HG03354 (cell line): Measurements from ENCODE around the gene TIGD6.

Experiments
- ATAC-seq: cut with Tn5 transposase; IDR thresholded peaks from one replicate; pipeline ENCODE4 v1.9.1; 2021; ENCODE audit warnings: mild to moderate bottlenecking; ENCODE audit not compliant: unreplicated experiment, poor library complexity, severe bottlenecking

Gene TIGD6

GRCh38 chr5:149982505-149982904, 17.9 kb downstream of the TIGD6 start:
- no peak for ATAC-seq

DNA sequence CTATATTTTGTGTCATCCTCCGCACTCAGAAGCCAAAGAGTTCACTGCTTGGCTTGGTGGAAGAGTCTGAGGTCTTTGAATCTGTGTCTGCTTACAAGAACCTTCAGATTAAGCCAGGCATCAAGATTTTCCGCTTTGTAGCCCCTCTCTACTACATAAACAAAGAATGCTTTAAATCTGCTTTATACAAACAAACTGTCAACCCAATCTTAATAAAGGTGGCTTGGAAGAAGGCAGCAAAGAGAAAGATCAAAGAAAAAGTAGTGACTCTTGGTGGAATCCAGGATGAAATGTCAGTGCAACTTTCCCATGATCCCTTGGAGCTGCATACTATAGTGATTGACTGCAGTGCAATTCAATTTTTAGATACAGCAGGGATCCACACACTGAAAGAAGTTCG, 19.2 kb downstream of the TIGD6 start:
- ATAC-seq, result no peak

DNA sequence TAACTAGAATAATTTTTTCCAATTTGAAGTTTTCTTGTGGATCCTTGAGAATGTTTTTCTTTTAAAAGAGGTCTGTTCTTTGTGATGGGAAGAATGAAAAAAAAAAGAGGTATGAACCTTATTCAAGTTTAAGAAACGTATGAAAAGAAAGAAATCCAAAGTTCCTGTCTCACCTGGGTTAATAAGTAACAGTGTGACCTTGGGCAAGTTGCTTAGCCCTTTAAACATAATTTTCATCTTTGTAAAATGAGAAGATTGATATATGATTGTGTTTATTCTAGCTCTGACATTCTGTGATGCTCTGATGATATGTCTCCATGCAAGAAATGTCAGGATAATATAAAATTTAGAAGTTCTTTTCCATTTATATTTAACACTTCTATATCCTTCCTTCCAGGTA, 20.6 kb downstream of the TIGD6 start:
- no peak for ATAC-seq

DNA sequence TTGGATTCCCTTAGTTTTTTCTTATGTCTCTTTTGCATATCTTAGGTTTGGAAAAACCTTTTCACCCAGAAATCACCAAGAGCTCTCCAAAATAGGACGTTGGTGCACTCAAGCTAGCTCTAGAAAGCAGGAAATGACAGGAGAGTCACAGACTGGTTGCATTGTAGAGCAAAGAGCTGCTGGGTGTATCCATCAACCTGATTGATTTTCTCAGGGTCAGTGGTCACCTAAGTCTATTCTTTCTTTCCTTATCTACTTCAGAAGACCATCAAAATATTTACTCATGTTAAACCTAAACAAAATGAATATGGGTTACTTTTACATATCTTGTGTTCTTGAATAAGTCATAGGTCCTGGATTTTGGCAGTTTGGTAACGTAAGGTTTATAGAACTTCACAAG, 25.0 kb downstream of the TIGD6 start:
- ATAC-seq, result no peak

DNA sequence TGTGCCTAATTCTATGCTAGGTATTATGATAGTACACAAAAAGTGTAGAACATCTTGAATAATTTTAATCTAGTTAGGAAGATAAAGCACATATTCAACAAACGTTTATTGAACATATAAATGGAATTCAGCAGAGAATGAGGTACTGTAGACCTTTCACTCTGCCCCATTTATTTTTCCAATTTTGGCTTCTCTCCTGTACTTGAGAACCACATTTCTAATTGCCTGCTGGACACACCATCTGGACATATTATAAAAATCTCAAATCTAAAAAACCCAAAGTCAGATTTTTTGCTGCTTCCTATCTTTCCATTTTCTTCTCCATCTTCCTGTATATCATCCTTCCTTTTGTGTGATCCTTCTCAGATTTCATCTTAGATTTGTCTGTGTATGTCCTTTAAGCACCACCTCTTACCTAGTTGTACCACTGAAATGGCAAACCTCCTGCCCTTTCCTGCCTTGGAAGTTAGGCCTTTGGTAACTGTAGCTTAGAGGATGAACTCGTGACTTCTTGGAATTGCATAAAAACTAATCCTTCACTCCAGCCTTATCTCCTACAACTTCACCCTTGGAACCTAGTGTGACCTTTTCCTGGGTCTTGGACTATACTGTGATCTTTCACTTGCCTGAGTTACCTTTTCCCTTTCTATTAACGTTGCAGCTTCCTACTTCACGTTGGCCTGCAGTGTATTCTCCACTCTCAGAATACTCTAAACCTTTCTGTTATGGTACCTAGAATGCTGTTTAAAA, 31.1 kb downstream of the TIGD6 start:
- no peak for ATAC-seq

GRCh38 chr5:149966946-149967345, 33.5 kb downstream of the TIGD6 start:
- no peak for ATAC-seq

- no peak for ATAC-seq
Measured at GRCh38 chr5:149963729-149964128, 36.7 kb downstream of the TIGD6 start.

DNA sequence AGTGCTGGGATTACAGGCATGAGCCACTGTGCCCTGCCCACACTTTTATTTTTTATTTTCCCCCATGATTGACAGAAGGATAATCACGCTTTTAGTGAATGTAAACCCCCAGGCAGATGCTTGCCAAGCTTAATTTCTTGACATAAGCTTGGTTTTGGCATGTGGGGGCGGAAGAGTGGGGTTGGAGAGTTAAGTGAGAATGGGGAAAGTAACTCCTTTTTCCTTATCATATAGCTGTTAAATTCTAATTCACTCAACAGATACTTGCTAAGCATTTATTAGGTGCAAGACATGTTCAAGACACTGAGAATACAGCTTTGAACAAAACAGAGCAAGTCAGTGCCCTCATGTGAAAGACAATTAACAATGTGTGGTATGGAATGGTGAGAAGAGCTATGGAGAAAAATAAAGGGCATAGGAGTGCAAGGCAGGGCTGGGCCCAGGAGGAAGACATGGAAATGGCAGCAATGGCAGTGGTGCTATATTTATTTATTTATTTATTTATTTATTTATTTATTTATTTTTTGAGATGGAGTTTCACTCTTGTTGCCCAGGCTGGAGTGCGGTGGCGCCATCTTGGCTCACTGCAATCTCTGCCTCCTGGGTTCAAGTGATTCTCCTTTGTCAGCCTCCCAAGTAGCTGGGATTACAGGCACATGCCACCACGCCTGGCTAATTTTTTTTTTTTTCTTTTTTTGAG, 37.7 kb downstream of the TIGD6 start:
- ATAC-seq, result no peak

GRCh38 chr5:149961957-149962409, 38.5 kb downstream of the TIGD6 start:
- ATAC-seq, result no peak

GRCh38 chr5:149961186-149961685, 39.2 kb downstream of the TIGD6 start:
- no peak for ATAC-seq

GRCh38 chr5:149960272-149961185, 39.9 kb downstream of the TIGD6 start, which contains the start of gene SLC26A2:
SLC26A2 (plus strand) TSS chr5:149960758; CDS start chr5:149977653, 16,895 bp downstream.
- ATAC-seq, result peak; percentile 98

DNA sequence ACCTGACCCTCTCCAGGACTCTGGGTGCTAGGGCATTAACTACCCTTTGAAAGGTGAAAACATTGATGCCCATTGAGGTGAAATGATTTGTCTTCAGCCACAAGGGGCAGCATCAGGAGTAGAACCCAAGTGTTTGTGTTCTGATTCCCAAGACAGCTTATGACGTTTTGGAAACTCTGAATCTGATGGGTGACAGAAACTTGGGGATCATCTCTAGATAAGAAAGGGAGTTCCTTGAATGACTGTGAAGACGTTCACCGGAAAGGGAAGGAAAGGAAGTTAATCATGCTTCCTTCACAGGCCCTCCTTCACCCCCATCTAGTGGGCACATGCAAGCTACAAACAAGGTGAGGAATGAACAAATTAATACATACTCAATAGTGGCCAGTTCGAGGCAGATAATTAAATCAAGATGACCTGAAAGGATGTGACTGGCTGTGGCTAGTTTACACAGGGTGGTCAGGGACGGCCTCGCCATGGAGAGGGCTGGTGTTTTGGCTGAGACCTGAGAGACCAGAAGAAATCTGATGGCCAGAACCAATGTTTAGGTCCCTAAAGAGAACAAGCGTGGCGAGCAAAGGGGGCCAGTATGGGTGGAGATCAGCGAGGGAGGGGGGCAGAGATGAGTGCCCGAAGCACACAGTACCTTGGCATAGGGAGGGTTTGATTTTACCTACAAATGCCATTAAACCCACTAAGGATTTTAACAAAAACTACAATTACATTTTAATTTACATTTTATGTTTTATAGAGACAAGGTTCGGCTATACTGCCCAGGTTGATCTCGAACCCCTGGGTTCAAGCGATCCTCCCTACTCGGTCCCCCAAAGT, 40.8 kb downstream of the TIGD6 start:
- peak; percentile 23 for ATAC-seq

DNA sequence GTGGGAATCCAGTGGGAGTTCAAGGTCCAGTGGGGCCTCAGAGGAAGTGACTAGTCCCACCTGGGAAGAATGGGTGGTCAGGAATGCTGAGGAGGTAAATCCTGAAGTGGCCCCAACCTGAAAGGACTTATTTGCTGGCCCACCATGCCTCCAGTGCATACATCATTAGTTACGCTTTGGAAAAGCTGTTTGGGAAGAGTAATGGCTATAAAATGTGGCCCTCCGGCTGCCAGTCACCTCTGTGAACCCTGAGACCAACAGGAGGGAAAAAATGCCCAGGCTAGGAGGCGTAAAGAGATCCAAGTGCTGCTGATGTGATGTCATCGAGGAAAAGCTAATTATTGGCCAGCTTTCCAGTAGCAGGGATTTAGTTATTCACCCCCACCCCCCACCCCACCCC, 42.6 kb downstream of the TIGD6 start:
- ATAC-seq, result no peak

DNA sequence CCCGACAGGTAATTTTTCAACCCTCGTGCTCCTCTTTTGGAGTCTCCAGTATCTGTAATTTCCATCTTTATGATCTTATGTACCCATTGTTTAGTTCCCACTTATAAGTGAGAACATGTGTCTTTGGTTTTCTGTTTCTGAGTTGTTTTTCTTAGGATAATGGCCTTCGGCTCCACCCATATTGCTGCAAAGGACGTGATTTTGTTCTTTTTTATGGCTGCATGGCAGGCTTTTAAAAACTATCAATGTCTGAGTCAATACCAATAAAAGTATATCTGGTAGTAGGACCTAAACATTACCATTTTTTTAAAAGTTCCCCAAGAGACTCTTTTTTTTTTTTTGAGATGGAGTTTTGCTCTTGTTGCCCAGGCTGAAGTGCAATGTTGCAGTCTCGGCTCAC, 43.8 kb downstream of the TIGD6 start:
- no peak for ATAC-seq

DNA sequence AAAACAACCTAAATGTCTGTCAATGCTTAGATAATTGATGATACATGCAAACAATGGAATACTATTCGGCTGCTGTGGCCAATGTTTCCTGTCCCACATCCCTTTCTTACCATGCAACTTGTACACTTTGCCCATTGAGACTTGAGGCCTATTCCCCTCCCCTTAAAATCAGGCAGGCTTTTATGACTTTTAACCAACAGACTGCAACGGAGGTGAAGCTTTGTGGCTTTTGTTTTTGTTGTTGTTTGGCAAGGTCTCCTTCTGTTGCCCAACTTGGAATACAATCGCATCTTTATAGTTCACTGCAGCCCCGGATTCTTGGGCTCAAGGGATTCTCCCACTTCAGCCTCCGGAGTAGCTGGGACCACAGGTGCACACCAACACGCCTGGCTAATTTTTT, 45.7 kb downstream of the TIGD6 start:
- no peak for ATAC-seq

DNA sequence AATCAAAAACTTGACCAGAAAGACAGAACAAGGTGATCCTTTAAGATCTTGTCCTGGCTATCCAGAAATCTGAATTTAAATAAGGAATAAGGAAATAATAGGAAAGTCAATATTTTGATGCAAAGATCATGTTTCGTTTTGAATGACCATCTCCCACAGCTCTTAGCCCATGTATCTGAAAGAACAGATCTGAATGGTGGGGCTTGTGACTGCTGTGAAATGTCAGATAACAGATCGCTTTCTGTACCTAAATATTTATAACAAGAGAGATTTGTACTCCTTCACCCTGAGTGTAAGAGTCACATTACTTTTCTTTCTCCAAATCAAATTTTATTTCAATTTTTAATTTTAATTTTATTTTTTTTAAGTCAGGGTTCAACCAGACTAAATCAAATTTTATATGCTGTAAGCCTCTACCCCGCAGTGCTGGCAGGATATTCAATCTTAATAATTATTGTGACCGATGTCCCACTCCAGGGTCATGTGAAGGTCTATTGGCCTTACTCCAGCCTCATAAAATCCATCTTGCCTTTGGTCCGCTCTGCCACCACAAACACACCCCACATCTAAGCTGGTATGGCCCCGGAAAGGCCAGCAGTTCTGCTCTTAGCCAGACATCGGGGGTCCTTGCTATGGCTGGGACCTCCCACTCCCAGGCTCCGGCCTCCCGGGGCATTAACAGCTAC, 46.9 kb downstream of the TIGD6 start:
- ATAC-seq, result no peak

DNA sequence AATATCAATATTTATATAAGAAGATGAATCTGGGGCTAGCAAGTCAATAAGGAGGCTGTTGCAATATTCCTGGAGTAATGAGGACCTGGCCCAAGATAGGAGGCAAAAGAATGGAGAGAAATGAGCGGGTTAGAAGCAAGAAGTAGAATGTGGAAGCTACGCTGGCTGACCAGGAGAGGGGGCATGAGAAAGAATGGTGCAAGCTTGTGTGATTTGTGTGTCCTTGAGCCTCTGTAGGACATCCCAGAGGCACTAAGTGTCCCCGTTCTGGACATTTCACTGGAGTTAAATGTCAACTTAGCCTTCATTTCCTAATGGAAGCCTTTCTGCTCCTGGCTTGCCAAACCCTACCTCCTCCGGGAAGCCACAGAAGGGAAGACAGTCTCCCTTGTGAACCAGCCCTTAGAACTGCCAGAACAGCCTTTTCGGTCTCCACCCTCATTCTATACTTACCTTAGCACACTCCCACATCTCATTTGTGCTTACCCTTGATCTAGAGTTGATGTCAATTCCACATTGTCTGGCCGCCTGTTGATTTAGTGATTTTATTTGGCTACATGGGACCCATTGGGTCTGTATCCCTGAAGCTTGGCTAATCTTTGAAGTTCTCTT, 49.2 kb downstream of the TIGD6 start:
- no peak for ATAC-seq

GRCh38 chr5:149948993-149949392, 51.5 kb downstream of the TIGD6 start:
- no peak for ATAC-seq
